Measurements from ENCODE around the gene LIN54.
A peak's percentile ranks its signal among the peaks of the same experiment; 100 is the strongest.

Gene LIN54

DNA sequence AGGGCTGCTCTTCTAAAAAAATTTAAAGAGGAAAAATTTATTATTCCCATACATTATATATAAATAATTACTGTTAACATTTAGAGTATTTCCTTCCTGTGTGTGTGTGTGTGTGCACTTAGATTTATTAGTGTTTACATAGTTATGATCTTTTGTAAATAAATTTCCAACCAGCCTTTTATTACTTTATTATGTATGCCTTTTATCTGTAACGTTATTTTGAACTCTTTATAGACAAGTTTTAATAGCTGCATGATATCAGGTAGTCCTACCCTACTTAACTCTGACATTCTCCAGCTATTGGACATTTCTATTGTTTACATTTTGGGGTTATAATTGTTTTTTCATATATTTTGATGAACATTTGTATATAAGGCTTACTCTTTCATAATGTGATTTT is 101.3 kb downstream of the LIN54 start:
- no peak for TF ChIP-seq ZFX (IDR thresholded peaks at IDR 0.05)
- no peak for TF ChIP-seq CTCF (conservative IDR thresholded peaks at IDR 0.05)
- no peak overlapping the region for H3K27ac ChIP-seq

GRCh38 chr4:82906469-82906868 is 104.2 kb downstream of the LIN54 start:
- no peak overlapping the region for H3K27ac ChIP-seq

GRCh38 chr4:82905205-82905604 is 105.4 kb downstream of the LIN54 start:
- no peak for TF ChIP-seq CTCF (conservative IDR thresholded peaks at IDR 0.05)
- no peak for TF ChIP-seq ZFX (IDR thresholded peaks at IDR 0.05)
- no peak overlapping the region for H3K27ac ChIP-seq

More at GRCh38 chr4:82906469-82906868, 104.2 kb downstream of the LIN54 start:
- no peak for TF ChIP-seq ZFX (IDR thresholded peaks at IDR 0.05)
- no peak for TF ChIP-seq CTCF (conservative IDR thresholded peaks at IDR 0.05)

DNA sequence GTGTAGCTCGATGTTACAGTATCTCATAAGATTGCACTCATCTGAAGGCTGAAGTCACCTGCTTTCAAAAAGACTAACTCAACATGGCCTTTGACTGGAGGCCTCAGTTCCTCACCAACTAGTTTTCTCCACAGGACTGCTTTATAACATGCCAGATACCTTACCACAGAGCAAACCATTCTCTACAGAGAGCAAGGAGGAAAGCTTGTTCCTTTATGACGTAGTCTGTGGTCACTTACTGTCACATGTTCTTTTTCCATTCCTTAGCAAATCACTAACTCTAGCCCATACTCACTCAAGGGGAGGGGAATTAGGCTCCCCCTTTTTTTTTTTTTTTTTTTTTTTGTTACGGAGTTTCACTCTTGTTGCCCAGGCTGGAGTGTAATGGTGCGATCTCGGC is 106.9 kb downstream of the LIN54 start:
- TF ChIP-seq ZFX (IDR thresholded peaks at IDR 0.05) = no peak
- TF ChIP-seq CTCF (conservative IDR thresholded peaks at IDR 0.05) = no peak
- H3K27ac ChIP-seq = no peak overlapping the region

DNA sequence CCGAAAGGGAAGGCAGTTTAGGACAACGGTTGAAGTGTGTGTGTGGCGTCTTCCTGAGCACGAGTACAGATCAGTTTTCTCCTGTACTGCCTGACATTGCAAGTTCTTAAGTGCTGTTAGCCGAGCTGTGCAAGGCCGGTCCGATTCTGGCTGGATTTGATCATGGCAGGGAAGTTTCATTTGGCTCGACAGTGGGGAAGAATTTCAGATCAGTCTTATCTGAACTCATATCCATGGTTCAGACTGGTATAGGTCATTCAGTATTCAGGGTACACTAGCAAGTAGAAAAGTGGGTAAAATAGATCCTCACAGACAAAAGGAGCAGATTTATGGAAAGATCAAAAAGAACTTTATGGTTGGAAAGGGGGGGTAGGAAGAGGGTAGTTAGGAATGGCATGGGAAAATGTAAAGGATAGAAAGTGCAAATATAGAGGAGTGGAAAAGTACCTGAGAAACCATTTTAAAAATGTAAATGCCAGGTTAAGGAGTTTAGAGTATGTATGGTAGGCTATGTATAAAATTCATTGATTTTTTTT is 109.4 kb downstream of the LIN54 start:
- TF ChIP-seq ZFX (IDR thresholded peaks at IDR 0.05) (no peak), CTCF (conservative IDR thresholded peaks at IDR 0.05) (no peak)
- H3K27ac ChIP-seq = peak overlapping the region; percentile 97

- peak within 1 kb of the TSS; percentile 97 for H3K27ac ChIP-seq
- TF ChIP-seq CTCF (conservative IDR thresholded peaks at IDR 0.05) = no peak
- peak; percentile 63 for TF ChIP-seq ZFX (IDR thresholded peaks at IDR 0.05)
Observed at GRCh38 chr4:82900411-82901182, 110.0 kb downstream of the LIN54 start, which contains the start of gene THAP9. THAP9 (plus strand) TSS chr4:82900735; CDS start chr4:82900803, 68 bp downstream.

GRCh38 chr4:82900066-82900410 is 110.6 kb downstream of the LIN54 start:
- peak overlapping the region; percentile 97 for H3K27ac ChIP-seq
- TF ChIP-seq CTCF (conservative IDR thresholded peaks at IDR 0.05) = no peak
- no peak for TF ChIP-seq ZFX (IDR thresholded peaks at IDR 0.05)

All from C4-2B (cell line).